H1 (cell line): ENCODE results near the gene STRC.
"Not testable (repeated sequence)": the region's sequence is repeated elsewhere in the genome, so short reads cannot be mapped to it uniquely, and the experiment has no call there.

Source experiments
- BRCA1 ChIP-seq: IDR thresholded peaks from 2 replicates; pipeline ENCODE4 v1.6.1; 2012; ENCODE audit warnings: low read depth, low read length, improper control_type of control experiment
- CHD2 ChIP-seq: IDR thresholded peaks from 2 replicates; pipeline ENCODE4 v1.6.1; 2012; ENCODE audit warnings: low read length, improper control_type of control experiment
- FOSL1 ChIP-seq: IDR thresholded peaks from 2 replicates; pipeline ENCODE4 v1.6.1; 2011; ENCODE audit warnings: mild to moderate bottlenecking, low read depth, low read length, moderate library complexity; ENCODE audit not compliant: insufficient read depth
- GABPA ChIP-seq: IDR thresholded peaks from 2 replicates; pipeline ENCODE4 v1.6.1; 2011; ENCODE audit warnings: mild to moderate bottlenecking, low read length, moderate library complexity, borderline replicate concordance; ENCODE audit not compliant: insufficient read depth
- GTF2F1 ChIP-seq: IDR thresholded peaks from 2 replicates; pipeline ENCODE4 v1.6.1; 2012; ENCODE audit warnings: low read depth, low read length, improper control_type of control experiment, borderline replicate concordance
- JUND ChIP-seq: IDR thresholded peaks from 2 replicates; pipeline ENCODE4 v1.6.1; 2011; ENCODE audit warnings: mild to moderate bottlenecking, improper control_type of control experiment, low read length
- POLR2A ChIP-seq, 2 experiments: IDR thresholded peaks; 1 replicate in 1 of 2; 2 replicates in 1 of 2; pipeline ENCODE4 v1.6.1; 2011; ENCODE audit warnings: low read depth in 2 of 2, low read length in 2 of 2, mild to moderate bottlenecking in 2 of 2; ENCODE audit errors: control extremely low read depth in 1 of 2
- POLR2AphosphoS5 ChIP-seq: IDR thresholded peaks from 2 replicates; pipeline ENCODE4 v1.6.1; 2011; ENCODE audit warnings: low read depth, low read length
- RAD21 ChIP-seq, 2 experiments: IDR thresholded peaks in 1 of 2; conservative IDR thresholded peaks in 1 of 2; 2 replicates each; pipeline ENCODE4 v1.6.1; 2011; ENCODE audit warnings: low read depth in 2 of 2, low read length in 2 of 2, improper control_type of control experiment in 1 of 2, inconsistent platforms in 1 of 2, mild to moderate bottlenecking in 1 of 2, moderate library complexity in 1 of 2
- SIN3A ChIP-seq, 2 experiments: IDR thresholded peaks in 1 of 2; conservative IDR thresholded peaks in 1 of 2; 2 replicates each; pipeline ENCODE4 v1.6.1; 2011 to 2012; ENCODE audit warnings: low read length in 2 of 2, improper control_type of control experiment in 1 of 2, low read depth in 1 of 2, mild to moderate bottlenecking in 1 of 2
- TAF7 ChIP-seq: optimal IDR thresholded peaks from 2 replicates; pipeline ENCODE3; 2011; ENCODE audit warnings: low read depth, mild to moderate bottlenecking, inconsistent platforms, low read length, moderate library complexity, borderline replicate concordance
- TF ChIP-seq, protein P1 (sequence below), 3 experiments: IDR thresholded peaks; 1 replicate in 2 of 3; 2 replicates in 1 of 3; pipeline versions ENCODE4 v1.5.1 to v1.6.1; 2011; ENCODE audit warnings: low read length in 3 of 3, mild to moderate bottlenecking in 3 of 3, inconsistent platforms in 2 of 3, low read depth in 1 of 3, moderate library complexity in 1 of 3; ENCODE audit not compliant: insufficient read depth in 1 of 3; ENCODE audit errors: control extremely low read depth in 1 of 3
- TF ChIP-seq, protein P2 (sequence below): IDR thresholded peaks from 2 replicates; pipeline ENCODE4 v1.6.1; 2012; ENCODE audit warnings: inconsistent platforms

- TF ChIP-seq POLR2A (IDR thresholded peaks at IDR 0.05; ENCODE audit: control extremely low read depth in 1 of 2, low read depth in 2 of 2, low read length in 2 of 2); FOSL1; SIN3A (conservative IDR thresholded peaks at IDR 0.05 in 1 of 2, IDR thresholded peaks at IDR 0.05 in 1 of 2; ENCODE audit: low read depth in 1 of 2, low read length in 2 of 2); CHD2; POLR2AphosphoS5; BRCA1; TAF7; GABPA; JUND; GTF2F1; RAD21 (IDR thresholded peaks at IDR 0.05 in 1 of 2, conservative IDR thresholded peaks at IDR 0.05 in 1 of 2; ENCODE audit: low read depth in 2 of 2, low read length in 2 of 2): not testable (repeated sequence)
- TF ChIP-seq, protein P1, sequence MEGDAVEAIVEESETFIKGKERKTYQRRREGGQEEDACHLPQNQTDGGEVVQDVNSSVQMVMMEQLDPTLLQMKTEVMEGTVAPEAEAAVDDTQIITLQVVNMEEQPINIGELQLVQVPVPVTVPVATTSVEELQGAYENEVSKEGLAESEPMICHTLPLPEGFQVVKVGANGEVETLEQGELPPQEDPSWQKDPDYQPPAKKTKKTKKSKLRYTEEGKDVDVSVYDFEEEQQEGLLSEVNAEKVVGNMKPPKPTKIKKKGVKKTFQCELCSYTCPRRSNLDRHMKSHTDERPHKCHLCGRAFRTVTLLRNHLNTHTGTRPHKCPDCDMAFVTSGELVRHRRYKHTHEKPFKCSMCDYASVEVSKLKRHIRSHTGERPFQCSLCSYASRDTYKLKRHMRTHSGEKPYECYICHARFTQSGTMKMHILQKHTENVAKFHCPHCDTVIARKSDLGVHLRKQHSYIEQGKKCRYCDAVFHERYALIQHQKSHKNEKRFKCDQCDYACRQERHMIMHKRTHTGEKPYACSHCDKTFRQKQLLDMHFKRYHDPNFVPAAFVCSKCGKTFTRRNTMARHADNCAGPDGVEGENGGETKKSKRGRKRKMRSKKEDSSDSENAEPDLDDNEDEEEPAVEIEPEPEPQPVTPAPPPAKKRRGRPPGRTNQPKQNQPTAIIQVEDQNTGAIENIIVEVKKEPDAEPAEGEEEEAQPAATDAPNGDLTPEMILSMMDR (IDR thresholded peaks at IDR 0.05; ENCODE audit: control extremely low read depth in 1 of 3, insufficient read depth in 1 of 3, low read depth in 1 of 3, low read length in 3 of 3), result not testable (repeated sequence)
- TF ChIP-seq, protein P2, sequence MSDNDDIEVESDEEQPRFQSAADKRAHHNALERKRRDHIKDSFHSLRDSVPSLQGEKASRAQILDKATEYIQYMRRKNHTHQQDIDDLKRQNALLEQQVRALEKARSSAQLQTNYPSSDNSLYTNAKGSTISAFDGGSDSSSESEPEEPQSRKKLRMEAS, result not testable (repeated sequence)
Measured at GRCh38 chr15:43599131-43599530, 19.5 kb downstream of the STRC start.
